Measurements from ENCODE around the gene ZSCAN23.
"Not testable (repeated sequence)": the region's sequence is repeated elsewhere in the genome, so short reads cannot be mapped to it uniquely, and the experiment has no call there.

ZSCAN23 gene

DNA sequence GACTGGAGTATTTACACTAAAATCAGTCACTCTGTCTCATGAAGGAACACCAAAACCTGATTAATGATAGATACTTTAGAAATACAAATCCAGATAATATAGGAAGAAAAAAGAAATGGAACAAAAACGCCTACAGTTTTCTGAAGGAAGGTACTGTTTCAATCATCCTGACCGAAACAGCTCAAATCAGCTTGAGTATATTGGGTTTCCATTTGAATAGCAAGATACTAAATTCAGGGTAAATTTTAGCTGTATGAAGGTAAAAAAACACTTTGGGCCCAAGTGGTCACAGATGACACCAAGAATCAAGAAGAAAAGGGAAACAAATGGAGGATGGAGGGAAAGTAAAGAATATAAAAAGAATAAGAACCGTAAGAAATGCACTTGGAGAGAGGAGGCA is 6.9 kb downstream of the ZSCAN23 start:
- DNase-seq (ENCODE audit: low spot score), result no peak

DNA sequence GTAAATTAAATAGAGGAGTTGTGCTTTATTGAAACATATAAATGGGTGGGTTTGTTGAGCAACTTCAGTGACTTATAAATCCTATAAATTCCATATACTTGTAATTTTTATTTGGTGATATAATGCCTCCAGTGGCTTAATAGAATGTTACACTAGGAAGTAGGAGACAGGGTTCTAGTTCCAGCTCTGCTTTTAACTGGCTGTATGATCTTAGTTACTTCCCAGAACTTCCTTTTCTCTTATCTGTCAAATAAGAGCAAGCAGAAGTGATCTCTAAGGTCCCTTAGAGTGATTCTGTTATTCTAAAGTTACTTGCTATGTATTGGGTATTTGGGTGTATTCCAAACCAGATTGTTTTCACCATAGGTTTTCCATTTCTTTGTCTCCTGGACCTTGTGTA is 10.2 kb downstream of the ZSCAN23 start:
- no peak for DNase-seq (ENCODE audit: low spot score)

DNA sequence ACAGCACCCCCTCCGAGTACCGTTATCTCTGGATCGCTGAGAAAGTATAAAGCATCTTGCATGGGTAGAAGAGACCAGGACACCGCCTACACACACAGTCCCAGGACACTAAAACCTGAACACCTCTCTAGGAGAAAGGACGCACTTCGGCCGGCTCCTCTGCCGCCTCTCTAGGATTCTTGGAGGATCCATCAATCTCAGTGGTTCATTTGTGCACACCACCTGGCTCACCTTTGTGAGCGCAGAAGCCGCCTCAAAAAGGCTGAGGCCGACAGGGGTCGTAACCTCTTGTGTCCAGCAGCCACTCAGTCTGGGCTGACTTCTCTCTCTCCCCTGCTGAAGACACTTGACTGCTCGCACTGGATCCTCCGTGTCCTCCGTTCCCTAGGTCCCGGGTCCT is 13.5 kb downstream of the ZSCAN23 start:
- no peak for DNase-seq (ENCODE audit: low spot score)

DNA sequence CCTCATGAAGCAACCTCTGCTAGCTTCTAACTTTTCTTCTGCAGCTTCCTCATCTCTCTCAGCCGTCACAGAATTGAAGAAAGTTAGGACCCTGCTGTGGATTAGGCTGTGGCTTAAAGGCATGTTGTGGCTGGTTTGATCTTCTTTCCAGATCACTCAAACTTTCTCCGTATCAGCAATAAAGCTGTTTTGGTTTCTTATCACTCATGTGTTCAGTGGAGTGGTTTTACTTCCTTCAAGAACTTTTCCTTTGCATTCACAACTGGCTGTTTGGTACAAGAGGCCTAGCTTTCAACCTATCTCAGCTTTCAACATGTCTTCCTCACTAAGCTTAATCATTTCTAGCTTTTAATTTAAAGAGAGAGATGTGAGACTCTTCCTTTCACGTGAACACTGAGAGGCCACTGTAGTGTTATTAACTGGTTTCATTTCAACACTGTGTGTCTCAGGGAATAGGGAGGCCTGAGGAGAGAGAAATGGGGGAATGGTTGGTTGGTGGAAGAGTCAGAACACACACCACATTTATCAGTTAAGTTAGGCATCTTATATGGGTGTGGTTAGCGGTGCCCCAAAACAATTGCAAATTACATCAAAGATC is 17.2 kb downstream of the ZSCAN23 start:
- no peak for DNase-seq (ENCODE audit: low spot score)

- no peak for DNase-seq (ENCODE audit: low spot score)
These were observed 19.1 kb downstream of the ZSCAN23 start for GRCh38 chr6:28424163-28424562.

DNA sequence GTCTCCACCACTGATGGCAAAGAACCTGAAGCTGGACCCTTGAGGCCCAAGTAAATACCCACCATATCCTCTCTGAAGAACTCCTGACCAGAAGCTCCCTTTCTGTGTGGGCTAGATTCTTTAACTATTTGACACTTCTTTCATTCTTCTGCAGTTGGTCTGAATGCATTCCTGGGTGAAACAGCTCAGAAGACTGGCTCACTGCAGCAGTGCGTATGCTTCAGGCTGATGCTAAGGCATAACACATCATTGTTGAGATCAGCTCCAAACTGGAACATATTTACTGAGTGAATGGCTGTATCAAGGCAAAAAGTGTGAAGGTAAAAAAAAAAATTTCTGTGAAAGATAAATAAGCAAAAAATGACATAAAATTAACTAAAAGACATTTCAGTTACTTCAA is 19.7 kb downstream of the ZSCAN23 start:
- DNase-seq (ENCODE audit: low spot score), result no peak

DNA sequence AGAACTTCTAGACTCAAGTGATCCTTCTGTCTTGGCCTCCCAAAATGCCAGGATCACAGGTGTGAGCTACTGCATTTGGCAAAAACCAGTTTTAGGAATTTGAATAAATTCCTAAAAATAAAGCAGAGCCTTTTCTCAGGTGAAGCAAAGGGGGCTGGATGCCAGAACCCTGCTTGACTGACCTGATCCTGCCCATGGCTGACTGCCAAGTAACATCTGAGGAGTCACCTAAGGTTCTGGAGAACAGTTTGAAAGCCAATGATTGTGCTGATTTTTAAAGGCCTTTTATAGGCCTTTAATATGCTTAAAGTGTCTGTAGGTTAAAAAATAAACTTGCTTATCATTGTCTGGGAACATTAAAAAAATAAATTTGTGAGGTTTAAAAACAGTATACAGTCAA is 29.6 kb downstream of the ZSCAN23 start:
- no peak for DNase-seq (ENCODE audit: low spot score)

DNA sequence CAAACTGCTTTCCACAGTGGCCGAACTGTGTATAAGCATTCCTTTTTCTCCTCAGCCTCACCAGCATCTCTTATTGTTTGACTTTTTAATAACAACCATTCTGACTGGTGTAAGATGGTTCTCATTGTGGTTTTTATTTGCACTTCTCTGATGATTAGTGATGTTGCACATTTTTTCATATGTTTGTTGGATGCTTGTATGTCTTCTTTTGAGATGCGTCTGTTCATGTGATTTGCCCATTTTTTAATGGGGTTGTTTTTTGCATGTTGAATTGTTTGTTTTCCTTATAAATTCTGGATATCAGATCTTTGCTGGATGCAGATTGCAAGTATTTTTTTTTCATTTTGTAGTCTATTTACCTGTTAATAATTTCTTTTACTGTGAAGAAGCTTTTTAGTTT is 32.5 kb downstream of the ZSCAN23 start:
- DNase-seq (ENCODE audit: low spot score), result no peak

DNA sequence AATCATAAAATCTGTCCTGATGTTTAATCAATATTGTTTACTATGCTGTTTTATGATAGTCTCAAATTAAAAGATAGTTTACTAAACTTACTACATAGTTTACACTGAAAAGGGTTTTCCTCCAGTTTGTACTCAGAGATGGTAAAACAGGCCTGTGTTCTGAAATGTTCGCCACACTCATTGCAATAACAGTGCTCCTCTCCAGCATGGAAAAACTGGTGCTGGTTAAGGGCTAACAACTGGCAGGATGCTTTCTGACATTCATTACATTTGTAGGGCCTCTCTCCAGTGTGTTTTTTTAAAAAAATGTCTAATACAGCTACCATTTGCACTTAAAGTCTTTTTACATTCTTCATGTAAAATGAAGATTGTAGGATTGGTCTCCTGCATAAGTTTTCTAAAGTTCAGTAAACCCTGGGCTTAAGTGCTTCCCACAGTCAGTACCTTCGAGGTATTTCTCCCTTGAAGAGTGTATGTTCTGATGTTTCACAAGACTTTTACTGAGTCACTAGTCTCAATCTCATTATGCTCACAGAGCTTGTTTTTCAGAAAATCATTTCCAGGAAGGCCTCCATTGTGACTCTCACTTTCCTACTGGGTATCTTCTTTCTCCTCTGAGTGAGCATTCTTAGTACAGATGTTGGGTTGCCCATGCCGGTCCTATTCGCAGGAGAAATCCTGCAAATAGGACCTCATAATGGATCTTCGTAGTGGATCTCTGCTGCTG is 35.1 kb downstream of the ZSCAN23 start:
- DNase-seq (ENCODE audit: low spot score), result no peak

DNA sequence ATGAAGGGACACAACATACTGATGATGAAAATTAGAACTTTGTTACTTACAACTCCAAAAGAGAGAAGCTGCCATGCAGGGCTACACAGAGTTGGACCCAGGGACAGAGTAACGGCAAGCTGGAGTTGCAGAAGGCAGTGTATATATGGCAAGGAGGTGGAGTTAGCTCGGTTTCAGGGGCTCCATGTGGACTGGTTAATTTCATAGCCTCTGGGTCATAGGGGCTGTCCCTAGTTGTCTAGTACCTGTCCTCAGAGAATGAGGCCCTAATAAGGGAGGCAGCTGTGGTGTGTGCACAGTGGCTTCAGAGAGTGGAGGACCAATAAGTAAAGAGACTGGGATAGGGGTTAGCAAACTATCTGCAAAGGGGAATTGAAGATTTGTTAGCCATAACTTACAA is 35.9 kb downstream of the ZSCAN23 start:
- DNase-seq (ENCODE audit: low spot score), result no peak

- not testable (repeated sequence) for DNase-seq (ENCODE audit: low spot score)
These were observed 39.4 kb downstream of the ZSCAN23 start for GRCh38 chr6:28403923-28404322.

GRCh38 chr6:28402197-28402596 is 41.1 kb downstream of the ZSCAN23 start:
- no peak for DNase-seq (ENCODE audit: low spot score)

DNA sequence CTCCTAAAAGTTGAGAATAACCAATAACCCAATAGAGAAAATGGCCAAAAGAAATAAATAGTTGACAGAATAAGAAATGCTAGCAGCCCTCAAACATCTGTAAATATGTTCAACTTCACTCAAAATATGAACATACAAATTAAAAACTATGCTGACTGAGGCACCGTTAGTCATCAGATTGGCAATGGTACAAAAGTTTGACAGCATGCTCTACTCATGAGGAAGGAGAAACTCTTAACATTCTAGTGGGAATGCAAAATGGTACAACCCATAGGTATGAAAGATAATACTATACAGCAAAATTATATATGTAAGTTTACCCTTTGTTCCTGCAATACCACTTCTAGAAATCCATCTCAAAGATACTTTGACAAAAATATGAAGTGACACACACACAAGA is 42.1 kb downstream of the ZSCAN23 start:
- DNase-seq (ENCODE audit: low spot score), result no peak

GRCh38 chr6:28400122-28400451 is 43.2 kb downstream of the ZSCAN23 start:
- no peak for DNase-seq (ENCODE audit: low spot score)

DNA sequence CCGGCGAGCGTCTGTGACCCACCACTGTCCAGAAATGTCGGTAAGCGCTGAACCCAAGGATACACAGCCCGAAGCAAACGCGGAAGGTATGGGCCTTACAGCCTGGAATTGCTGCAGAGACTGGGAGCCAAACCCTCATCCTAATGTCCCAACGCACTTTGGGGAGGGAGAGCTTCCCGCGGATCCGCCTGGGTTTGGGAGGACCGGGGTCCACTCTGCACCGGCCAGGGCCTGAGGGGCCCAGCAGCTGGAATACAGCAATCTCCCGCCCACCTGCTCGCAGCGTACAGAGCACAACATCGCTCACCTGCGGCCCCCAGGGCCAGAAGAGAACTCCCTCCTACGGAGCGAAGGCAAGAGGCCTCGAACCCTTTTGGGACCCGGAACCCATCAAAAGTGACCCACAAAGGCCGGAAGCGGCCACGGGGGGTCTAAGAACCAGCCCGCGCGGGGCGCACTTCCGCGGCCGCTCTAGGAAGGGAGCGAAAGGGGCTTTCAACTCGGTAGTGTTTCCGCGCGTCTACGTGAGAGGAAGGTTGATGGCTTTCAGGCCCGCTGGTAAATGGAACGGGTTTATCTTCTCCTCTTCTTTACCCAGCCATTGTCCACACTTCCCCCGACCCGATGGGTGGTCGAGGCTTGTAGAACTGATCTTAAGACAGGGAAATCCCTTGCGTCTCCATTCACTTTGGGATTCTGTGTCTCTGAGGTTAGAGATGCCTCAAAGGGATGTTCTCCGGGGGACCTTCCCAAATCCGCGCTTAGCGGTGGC is 43.8 kb downstream of the ZSCAN23 start, which contains the start of gene ZSCAN12:
ZSCAN12 (minus strand) TSS at position 398 of the 772 bp plus-strand sequence. CDS start 1,342 bp downstream, outside the sequence.
- DNase-seq (ENCODE audit: low spot score), result peak; percentile 76

- no peak for DNase-seq (ENCODE audit: low spot score)
These were observed 47.4 kb downstream of the ZSCAN23 start for GRCh38 chr6:28395918-28396317.

- DNase-seq (ENCODE audit: low spot score), result no peak
These were observed 49.2 kb downstream of the ZSCAN23 start for GRCh38 chr6:28393912-28394662.

- no peak for DNase-seq (ENCODE audit: low spot score)
These were observed 52.6 kb downstream of the ZSCAN23 start for GRCh38 chr6:28390688-28391087.

DNA sequence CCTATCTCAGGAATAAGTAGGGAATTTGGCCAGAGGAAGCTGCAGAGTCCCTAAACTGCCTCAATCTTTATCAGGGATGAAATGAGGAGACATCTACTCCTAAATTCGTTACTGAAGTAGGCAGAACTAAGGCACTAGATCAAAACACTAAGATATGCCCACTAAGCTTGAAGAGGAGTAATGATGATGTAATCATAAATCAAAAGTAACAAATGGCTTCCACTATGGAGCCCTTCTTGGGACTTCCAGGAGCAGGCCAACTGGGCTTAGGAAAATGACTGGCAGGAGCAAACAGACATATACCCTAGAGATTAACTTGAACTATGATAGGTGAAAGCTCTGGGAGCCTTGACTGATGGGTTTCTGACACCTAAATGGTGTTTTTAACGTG is 59.2 kb downstream of the ZSCAN23 start:
- no peak for DNase-seq (ENCODE audit: low spot score)

DNA sequence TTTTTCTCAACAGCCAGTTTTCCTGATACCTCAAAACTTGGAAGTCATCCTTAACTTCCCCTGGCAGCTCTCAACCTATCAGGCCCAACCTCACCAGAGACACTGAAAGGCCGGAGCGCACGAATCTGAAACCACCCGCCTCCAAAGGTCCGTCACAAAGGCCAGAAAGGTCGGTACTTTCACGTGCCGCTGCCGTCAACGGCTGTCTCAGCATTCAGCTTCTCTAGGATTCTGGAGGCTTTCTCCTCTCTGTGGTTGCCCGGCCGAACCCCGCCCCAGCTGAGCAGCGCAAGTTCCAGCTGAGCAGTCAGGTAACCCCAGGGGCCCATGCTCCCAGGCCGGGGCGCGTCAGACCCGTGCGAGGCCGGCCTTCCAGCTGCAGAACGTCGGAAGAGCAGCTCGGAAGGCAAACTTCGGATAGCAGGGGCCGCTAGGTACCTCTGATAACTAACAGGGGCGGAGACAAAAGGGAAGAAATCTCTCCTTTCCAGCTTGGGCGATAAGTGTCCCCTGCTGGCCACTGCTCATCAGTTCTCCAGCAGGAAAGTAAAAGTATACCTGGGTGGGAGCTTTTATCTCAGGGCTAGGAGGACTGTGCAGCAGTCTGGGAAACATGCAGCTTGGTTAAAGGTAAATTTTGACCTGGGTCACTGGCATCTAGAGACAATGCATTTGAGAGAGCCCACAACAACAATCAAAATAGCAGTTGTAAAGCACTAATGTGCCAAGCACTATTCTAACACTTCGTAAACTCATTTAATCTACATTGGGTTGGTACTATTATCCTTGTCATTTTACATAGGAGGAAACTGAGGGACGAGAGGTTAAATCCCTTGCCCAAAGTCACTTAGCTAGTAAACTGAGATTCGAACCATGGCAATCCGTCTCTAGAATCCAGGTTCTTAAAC is 59.8 kb downstream of the ZSCAN23 start:
- DNase-seq (ENCODE audit: low spot score), result peak; percentile 67
